Measurements from ENCODE around the gene ARID1B. TPM values are rescaled to one million over a fixed set of nuclear protein-coding genes. Genes with fewer than 3 reads are reported as not detected.
A peak's percentile ranks its signal among the peaks of the same experiment; 100 is the strongest.

Gene ARID1B
- total RNA-seq, 2 donors from 2014 or later: 43.9 to 44.6 TPM

DNA sequence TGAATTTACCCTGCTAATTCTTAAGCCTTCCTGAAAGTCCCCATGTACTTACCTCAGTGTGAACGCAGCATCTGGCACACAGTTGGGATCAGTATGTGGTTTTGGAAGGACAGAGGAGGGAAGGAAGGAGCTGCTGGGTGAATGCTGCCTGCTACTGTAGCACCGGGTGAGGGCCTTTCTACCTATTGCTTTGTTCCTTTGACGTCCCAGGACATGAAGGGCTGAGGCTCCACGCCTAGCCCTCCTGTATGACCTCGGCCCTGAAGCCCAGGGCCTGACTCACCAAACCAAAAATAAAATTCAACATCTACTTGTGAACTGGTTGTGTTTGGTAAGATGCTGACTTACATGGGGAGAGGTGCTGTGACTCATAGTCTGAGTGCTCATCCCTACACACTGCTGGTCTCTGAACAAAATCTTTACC is 51.1 kb downstream of the ARID1B start:
- no peaks in the 10 kb centered on the region for H3K27me3 ChIP-seq
- DNase-seq (ENCODE audit: low spot score): no peak

DNA sequence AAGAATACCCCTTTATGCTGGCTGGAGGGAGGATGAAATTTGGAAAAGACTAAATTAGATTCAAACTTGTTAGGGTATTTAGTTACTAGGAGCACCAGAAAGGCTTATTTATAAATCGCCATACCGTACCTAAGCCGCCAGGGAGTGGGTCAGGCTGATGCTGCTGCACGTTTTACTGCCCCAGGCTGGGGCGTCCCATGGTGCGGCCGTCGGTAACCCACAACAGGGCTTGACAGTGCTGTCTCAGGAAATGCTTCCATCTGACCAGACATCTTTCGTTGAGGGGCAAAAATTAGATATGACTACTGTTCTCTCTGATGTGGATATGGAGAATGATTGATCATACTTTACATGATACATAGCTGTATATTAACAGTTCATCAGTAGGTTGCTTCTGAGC is 52.9 kb downstream of the ARID1B start:
- Histone ChIP-seq H3K4me1 (peaks cover 0 to 55% of the 10 kb centered on the region in 2 donors), H3K4me3 (no peak overlapping the region), H3K9me3 (no peaks in the 10 kb centered on the region), H3K36me3 (peaks cover 7% of the 10 kb centered on the region), H3K27ac (no peak overlapping the region), H3K27me3 (no peaks in the 10 kb centered on the region)
- TF ChIP-seq, protein P1, sequence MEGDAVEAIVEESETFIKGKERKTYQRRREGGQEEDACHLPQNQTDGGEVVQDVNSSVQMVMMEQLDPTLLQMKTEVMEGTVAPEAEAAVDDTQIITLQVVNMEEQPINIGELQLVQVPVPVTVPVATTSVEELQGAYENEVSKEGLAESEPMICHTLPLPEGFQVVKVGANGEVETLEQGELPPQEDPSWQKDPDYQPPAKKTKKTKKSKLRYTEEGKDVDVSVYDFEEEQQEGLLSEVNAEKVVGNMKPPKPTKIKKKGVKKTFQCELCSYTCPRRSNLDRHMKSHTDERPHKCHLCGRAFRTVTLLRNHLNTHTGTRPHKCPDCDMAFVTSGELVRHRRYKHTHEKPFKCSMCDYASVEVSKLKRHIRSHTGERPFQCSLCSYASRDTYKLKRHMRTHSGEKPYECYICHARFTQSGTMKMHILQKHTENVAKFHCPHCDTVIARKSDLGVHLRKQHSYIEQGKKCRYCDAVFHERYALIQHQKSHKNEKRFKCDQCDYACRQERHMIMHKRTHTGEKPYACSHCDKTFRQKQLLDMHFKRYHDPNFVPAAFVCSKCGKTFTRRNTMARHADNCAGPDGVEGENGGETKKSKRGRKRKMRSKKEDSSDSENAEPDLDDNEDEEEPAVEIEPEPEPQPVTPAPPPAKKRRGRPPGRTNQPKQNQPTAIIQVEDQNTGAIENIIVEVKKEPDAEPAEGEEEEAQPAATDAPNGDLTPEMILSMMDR (IDR thresholded peaks at IDR 0.05): no peak
- DNase-seq (ENCODE audit: low spot score): no peak

More for the DNA sequence above, 51.1 kb downstream of the ARID1B start:
- no peaks in the 10 kb centered on the region for H3K9me3 ChIP-seq
- peaks cover 0 to 61% of the 10 kb centered on the region in 2 donors for H3K4me1 ChIP-seq
- TF ChIP-seq, protein P1 (IDR thresholded peaks at IDR 0.05): no peak
- H3K36me3 ChIP-seq: peaks cover 7% of the 10 kb centered on the region
- no peak overlapping the region for H3K4me3 ChIP-seq
- peak overlapping the region; percentile 67 to 84 for H3K27ac ChIP-seq

DNA sequence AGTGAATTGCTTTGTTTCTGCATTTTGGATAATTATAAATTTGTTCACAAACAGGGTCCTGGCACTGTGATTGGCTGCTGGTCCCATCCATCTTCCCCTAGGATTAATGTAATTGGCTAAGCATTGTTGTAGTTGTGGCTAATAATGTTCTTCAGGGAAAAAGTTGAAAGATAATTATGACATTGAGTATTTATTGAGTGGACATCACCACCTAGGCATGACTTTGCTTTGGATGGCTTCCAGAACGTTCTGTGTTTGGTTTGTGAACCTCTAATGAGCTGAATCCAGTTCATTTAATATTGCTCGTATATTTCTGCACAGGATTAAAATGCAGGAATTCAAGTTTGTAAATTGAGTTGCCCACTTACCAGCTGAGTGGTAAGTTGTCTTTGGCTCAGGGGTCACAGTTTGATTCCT is 55.1 kb downstream of the ARID1B start:
- Histone ChIP-seq H3K36me3 (peaks cover 7% of the 10 kb centered on the region), H3K27ac (peak overlapping the region; percentile 60 to 70), H3K4me3 (no peak overlapping the region), H3K4me1 (peaks cover 0 to 44% of the 10 kb centered on the region in 2 donors), H3K9me3 (no peaks in the 10 kb centered on the region), H3K27me3 (no peaks in the 10 kb centered on the region)
- DNase-seq (ENCODE audit: low spot score): no peak
- TF ChIP-seq, protein P1 (IDR thresholded peaks at IDR 0.05): no peak

DNA sequence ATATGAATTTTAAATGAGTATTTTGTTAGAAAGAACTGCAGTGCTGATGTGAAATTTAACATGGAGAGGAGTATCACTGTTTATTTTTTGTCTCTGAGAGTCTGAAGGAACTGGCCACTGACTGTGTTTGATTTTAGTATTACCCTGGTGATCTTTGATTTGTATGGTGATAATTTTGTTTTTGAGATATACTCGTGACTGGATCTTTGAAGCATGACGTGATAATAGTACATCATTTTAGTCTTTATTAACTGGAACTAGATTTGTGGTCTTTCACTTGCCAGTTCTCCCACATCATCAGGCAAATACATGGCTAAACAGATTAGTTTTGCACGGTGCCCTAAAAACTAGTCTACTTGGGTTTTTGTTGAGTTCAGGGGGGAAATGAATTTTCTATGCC is 55.5 kb downstream of the ARID1B start:
- Histone ChIP-seq H3K4me3 (no peak overlapping the region), H3K9me3 (no peaks in the 10 kb centered on the region), H3K27me3 (no peaks in the 10 kb centered on the region), H3K4me1 (peaks cover 0 to 40% of the 10 kb centered on the region in 2 donors), H3K27ac (peak overlapping the region; percentile 60 to 70), H3K36me3 (peaks cover 7% of the 10 kb centered on the region)
- no peak for DNase-seq (ENCODE audit: low spot score)
- TF ChIP-seq, protein P1 (IDR thresholded peaks at IDR 0.05): no peak

DNA sequence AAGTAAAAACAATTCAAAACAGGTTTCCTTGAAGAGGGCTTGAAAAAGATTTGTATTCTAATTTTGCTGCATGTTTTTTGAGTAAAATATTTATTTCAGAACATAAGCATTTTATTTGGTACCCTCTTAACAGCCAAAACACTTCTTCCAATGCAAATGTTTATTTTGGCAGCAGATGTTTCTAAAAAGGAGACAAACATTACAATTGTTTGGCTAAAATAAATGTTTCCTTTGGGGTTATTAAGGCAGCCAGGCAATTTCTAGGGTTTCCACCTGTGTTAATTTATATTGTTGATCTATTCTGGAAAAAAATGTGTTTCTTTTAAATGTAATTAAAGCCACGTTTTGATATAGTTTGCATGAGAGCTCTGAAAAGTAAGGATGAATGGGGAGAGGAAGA is 56.6 kb downstream of the ARID1B start:
- peaks cover 0 to 30% of the 10 kb centered on the region in 2 donors for H3K4me1 ChIP-seq
- H3K36me3 ChIP-seq: peaks cover 7% of the 10 kb centered on the region
- H3K9me3 ChIP-seq: no peaks in the 10 kb centered on the region
- H3K4me3 ChIP-seq: no peak overlapping the region
- no peak overlapping the region for H3K27ac ChIP-seq
- no peak for DNase-seq (ENCODE audit: low spot score)
- no peaks in the 10 kb centered on the region for H3K27me3 ChIP-seq
- TF ChIP-seq, protein P1 (IDR thresholded peaks at IDR 0.05): no peak

DNA sequence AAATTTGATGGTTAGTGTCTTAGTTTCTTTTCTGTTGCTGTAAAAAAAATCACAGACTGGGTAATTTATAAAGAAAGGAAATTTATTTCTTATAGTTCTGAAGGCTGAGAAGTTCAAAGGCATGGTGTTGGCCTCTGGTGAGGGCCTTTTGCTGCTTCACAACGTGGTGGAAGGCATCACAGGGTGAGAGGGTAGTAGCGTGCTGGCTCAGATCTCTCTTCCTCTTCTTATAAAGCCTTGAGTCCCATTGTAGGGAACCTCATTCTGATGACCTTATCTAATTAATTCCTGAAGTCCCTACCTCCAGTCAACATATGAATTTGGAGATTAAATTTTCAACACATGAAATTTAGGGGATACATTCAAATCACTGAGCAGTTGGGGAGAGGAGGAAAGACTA is 62.0 kb downstream of the ARID1B start:
- TF ChIP-seq, protein P1 (IDR thresholded peaks at IDR 0.05): no peak
- Histone ChIP-seq H3K4me1 (peaks cover 0 to 56% of the 10 kb centered on the region in 2 donors), H3K27me3 (no peaks in the 10 kb centered on the region), H3K4me3 (no peak overlapping the region), H3K36me3 (no peaks in the 10 kb centered on the region), H3K9me3 (no peaks in the 10 kb centered on the region), H3K27ac (peak overlapping the region; percentile 52 to 63)
- DNase-seq (ENCODE audit: low spot score): no peak
